ENCODE measurements around the gene CAMTA1.

CAMTA1 gene

DNA sequence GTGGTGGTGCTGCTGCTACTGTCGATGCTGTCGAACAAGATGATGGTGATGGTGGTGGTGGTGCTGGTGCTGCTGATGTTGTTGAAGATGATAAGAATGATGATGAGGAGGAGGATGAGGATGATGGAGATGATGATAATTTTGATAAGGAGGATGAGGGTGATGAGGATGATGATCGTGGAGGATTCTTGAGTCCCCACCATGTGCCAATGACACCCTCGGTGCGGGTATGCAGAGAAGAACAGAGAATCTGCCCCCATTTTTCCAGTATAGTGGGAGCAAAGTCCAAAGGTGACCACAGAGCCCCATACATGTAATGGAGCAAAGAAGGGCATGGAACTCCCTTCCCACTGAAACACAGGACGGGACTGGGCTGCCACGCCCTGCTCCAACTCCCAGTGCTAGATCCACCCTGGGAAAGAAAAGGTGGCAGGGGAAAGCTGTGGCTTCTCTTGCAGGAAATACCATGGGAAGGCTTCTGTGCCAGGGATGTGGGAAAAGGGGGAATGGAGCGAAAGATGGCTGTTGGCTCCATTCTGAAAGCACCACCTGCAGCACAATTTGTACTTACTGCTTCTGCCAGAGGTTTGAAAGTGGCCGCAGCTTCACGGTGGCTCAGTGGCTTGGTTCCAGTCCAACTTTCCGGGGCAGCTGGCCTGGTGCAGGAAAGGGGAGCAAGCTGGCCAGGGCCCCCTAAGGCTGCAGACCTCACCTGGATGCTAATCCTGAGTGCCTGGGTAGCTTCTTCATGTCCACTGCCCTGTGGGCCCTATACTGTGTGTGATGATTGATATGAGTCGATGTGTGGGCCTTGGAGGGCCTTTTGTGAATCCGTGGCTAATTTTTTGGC is 598.6 kb downstream of the CAMTA1 start:
- no peak for DNase-seq

DNA sequence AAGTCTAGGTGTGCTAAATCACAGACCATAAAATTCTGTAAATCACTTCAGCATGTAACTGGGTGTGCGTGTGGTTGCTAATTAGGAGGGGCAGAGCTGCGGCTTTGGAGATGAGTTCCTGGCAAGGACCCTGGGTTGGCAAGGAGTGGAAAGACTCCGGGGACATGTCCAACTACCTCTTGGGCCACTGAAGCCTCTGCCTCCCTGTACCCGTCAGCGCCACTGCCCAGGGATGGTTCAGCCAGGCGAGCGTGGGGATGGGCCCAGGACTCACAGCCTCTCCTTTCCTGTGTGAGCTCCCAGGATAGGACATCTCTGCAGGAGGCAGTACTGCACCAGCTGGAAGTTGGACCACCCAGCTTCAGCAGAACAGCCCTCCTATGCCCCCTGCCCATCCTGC is 599.4 kb downstream of the CAMTA1 start:
- DNase-seq: no peak

DNA sequence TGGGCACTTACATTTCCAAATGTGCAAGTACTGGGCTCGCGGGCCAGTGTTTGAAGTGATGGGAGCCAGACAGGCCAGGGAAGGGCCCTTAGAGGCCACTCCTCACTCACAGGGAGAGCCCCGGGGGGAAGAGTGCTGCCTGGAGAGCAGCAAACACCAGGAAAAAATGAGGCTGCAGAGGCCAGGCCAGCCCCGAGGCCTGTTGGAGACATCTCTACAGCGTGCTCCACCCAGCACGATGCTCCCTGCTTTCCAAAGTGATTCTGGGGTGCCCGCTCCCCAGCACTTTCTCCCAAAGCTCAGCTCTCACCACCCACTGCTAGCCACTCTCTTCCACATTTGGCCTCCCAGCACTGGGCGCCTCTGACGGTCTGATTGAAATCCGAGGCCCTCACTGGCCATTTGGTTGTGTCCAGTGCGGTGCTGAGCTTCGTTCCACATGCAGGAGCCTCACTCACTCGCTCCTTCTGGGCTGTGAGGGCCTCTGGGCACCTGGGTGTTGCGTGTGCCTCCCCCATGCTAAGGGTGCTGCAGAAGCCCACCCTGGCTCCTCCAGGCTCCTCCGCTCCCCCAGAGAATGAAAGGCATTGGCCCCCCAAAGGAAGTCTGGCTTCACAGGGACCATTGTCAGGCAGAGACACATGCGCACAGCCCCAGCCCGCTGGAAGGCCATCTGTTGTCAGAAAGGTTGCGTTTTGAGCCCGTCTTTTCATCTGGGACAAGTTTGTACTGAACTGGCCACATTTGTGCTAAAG is 600.4 kb downstream of the CAMTA1 start:
- DNase-seq: no peak

DNA sequence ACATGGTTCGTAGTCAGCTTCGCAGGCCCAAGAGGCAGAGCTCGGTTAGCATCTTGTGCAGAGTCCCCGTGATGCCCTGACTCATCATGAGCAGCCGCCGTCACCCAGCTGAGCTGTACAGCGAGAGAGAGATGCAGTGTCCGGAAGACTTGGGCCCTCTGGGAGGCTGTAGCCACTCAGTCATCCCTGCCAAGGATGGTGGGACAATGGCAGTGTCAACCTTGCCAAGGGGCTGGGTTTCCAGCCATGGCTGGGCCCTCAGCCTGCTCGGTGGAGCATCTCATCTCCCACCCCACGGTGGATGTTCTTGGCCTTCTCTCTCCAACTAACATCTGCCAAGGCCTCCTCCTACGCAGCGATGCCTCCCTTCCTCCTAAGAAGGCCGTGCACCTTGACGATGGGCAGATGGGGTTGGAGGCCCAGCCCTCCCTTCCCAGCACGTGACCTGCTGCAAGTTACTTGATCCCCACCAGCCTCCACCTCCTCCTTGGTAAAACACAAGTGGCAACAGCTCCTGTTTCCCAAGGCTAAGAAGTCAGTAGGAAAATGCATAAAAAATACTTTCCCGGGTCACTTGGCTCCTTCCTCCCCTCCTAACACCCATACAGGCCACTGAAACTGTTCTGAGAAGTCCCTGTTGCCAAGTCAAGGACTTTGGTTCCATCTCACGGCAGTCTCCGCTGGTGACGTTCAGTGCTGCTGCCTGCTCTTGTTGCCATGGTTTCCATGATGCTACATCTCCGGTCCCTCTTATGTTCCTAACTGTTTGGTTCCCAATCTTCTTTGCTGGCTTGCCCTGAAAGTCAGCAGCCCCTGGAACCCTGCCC is 601.2 kb downstream of the CAMTA1 start:
- no peak for DNase-seq

DNA sequence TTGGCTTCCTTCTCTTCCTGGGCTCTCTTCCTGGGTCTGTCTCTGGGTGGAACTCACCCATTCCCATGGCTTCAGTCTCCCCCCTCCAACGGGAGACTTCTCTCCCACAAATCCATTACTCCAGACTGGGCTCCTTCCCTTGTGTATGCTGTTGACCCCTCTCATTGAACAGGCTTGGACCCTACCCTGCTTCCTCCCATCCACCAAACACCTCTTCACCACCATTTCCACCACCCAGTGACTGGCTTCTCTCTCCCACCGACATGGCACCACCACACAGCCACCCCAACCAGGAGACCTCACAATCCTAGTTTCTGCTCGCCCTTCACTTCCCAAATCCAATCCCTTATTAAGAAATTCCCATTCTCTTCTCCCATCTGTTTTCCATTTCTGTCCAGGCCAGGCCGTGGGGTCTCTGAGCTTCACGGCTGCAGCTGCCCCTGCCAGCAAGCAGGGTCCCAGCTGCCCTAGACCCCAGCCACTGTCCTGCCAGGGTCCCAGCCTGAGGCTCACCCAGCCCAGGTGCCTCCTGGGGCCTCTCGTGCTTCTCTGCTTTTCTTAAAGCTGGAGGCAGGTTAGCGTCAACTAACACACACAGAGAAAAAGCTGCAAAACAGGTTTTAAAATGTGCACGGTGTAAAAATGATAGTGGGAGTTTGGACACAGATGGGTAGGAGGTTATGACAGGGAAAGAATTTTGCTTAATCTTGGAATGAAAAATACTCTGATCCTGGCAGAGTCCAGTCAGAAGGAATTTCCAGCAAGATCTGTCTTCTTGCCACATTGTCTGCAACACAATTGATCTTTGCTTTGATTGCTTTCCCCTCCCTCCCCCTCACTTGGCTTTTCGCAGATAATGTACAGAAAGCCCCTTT is 602.0 kb downstream of the CAMTA1 start:
- no peak for DNase-seq

DNA sequence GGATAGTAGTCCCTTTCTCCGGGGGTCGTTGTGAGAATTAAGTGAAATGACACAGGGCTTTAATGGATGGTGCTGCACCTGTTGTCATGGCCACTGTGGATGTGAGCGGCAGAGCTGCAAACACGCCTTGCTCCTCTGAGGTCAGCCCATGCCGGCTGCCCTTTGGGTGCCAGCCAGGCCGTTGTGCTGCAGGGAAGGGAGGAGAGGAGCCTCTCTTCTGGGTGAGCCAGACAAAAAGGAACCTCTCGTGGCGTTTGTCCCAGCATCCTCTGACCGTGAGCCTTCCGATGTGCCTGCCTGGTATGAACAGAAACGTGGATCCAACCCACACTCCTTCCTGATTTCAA is 602.9 kb downstream of the CAMTA1 start:
- DNase-seq: no peak

DNA sequence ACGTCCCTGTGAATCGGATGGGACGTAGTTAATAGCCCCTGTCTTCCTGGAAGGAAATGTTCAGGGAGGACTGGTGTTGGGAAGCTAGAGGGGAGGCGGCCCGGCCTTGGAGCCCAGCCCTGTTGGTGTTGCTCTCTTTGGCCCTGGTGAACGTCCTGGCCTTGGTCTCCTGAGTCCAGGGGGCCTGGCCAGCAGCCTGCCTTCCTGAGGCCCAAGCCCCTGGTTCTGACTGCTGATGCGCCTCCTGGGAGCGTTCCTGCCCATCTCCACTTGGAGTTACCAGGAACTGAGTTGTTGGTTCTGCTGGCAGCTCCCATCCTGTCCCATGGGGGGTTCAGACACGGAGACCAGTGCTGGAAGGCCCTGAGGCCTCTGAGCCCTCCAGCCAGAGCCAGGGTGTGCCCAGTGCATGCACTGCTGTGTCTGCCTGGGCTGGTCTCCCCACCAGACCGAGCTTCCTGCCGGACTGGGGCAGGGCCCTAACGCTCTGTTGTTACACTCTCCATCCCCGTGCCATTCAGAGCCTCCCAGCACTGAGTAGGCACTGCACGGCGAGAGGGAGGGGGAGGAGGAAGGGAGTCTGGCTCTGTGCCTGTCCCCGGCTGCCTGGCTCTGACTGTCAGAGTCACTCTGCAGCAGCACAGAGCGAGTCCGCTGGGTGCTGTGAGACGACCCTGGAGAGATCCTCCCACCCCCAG is 603.4 kb downstream of the CAMTA1 start:
- DNase-seq: no peak

DNA sequence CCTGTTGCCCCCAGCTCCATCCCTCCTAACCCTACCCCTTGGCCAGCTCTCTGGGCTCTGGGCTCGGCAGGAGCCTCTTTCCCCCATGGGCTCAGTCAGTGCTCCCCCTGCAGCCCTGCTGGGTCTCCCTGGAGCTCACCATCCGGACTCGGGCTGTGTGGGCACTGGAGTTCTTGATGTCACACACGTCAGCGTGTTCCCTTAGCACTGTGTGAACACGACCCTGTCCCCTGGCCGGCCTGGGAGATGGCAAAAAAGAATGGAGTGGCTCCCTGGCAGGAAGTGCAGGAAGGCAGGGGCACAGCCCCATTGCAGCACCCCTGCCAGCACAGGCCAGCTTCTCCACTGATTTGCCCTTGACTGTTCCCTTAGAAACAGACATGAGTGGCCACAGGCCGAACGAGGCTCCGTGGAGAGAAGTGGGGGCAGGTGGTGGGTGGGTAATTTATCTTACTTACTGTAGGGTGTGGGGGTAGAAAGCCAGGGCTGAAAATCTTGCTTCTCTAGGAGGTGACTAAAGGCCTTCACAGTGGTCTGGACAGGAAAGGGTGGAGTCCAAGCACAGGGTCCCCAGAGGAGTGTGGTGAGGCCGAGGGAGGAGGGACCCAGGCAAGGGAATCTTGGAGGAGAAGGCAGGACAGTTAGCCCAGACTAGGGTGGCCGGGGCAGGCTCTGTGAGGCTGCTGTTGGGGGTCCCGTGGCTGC is 604.1 kb downstream of the CAMTA1 start:
- DNase-seq: no peak

DNA sequence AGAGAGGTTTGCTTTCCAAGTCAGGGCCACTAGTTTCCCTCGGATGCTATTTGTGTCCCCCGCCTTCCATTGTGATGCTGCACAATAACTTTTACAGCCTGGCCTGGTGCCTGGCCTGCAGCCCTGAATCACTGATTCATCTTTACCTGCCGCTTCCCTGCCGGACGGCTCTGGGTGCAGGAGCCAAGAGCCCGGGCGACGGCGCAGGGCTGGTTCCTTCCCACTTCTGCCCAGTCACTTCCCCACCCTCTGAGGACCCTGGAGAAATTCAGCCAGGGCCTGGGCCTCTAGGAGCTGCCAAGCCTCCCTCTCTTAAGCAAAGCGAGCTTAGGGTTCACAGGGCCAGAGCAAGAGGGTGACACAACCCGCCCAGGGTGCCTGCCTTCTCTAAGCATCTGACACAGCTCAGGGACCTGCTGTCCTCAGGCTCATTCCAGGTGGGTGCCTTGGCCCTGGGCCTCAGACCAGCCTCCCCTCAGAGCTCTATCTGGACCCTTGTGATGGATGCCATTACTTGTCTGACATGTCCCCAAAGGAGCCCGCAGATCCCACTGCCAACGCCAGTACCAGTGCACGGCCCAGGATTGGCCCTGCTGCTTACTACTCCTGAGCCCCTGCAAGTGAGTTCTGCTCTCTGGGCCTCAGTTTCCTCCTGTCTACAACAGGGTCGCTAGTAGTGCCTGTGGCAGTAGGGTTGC is 604.8 kb downstream of the CAMTA1 start:
- DNase-seq: no peak

DNA sequence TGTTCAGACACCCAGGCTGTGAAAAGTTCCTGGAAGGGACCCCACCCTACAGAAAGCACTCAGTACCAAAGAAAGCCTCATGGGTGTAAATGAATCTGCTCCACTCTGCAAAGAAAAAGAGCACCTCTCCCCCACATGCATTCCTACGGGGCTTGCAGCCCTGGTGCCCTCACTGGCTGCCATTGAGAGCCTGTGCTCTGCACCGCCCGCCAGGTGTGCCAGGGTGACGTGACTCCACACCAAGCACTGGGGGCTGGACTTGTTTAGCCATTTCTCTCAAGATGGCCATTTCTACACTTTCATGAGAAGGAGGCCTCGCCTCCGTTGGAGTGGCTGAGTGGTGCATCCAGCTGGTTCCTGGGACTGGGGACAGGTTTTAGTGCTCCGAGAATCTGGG is 605.3 kb downstream of the CAMTA1 start:
- no peak for DNase-seq

DNA sequence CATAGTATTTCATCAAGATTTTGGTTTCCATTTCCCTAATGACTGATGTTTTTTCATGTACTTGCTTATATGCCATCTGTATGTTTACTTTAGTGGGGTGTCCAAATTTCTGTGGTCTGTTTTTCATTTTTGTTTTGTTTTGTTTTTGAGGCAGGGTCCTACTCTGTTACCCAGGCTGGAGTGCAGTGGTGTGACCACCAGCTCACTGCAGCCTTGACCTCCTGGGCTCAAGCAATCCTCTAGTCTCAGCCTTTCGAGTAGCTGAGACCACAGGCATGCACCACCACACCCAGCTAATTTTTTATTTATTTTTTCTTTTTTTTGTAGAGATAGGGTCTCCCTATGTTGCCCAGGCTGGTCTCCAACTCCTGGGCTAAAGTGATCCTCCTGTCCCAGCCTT is 607.9 kb downstream of the CAMTA1 start:
- DNase-seq: no peak

DNA sequence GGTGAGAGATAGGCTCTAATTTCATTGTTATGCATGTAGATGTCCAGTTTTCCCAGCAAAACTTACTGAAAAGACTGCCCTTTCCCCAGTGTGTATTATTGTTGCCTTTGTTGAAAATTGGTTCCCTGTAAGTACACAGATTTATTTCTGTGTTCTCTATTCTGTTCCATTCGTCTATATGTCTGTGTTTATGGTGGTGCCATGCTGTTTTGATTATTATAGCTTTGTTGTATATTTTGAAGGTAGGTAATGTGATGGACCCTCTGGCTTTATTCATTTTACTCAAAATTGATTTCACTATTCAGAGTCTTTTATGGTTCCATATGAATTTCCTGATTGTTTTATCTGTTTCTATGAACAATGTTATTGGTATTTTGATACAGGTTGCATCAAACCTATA is 610.0 kb downstream of the CAMTA1 start:
- no peak for DNase-seq

DNA sequence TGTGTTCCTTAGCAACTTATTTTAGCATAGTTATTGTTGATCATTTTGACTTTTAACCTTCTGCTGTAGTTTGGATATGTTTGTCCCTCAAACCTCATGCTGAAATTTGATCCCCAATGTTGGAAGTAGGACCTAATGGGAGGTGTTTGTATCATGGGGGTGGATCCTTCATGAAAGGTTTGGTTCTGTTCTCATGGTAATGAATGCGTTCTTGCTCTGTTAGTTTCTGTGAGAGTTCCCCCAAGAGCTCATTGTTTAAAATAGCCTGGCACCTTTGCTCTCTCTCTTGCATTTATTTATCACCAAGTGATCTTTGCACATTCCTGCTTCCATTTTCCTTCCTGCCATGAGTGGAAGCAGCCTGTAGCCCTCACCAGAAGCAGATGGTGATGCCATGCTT is 613.7 kb downstream of the CAMTA1 start:
- no peak for DNase-seq

DNA sequence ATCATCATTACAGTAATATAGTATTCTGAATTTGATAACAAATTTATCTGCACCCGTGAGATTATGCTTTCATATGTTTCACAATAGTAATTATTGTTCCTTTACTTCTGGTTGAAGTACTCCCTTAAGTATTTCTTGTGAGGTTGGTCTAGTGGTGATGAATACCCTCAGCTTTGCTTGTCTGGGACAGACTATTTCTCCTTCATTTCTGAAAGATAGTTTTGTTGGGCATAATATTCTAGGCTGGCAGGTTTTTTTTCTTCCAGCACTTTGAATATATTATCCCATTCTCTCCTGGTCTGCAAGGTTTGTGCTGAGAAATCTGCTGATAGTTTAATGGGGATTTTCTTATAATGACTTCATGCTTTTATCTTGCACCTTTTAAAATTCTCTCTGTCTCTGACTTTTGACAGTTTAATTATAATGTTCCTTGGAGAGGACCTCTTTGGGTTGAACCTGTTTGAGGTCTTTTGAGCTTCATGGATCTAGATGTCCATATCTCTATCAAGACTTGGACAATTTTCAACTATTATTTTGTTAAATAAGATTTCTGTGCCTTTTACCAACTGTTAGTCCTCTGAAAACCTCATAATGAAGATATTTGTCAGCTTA is 614.4 kb downstream of the CAMTA1 start:
- no peak for DNase-seq

DNA sequence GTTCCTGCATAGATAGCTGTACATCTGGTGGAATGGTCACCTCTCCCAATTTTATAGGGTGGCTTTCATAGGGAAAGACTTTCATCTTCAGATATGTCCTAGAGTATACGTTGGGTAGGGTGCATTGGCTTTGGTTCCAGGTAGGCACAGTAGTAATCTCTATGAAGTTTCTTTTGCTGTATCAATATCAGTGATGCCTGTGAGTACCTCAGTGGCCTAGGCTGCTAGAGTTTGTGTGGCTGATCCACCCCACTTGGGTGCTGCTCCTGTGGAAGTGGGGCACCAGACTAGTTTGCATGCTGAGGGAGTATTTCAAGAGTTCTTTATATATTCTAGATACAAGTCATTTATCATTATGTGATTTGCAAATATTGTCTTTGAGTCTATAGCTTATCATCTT is 615.3 kb downstream of the CAMTA1 start:
- DNase-seq: no peak

DNA sequence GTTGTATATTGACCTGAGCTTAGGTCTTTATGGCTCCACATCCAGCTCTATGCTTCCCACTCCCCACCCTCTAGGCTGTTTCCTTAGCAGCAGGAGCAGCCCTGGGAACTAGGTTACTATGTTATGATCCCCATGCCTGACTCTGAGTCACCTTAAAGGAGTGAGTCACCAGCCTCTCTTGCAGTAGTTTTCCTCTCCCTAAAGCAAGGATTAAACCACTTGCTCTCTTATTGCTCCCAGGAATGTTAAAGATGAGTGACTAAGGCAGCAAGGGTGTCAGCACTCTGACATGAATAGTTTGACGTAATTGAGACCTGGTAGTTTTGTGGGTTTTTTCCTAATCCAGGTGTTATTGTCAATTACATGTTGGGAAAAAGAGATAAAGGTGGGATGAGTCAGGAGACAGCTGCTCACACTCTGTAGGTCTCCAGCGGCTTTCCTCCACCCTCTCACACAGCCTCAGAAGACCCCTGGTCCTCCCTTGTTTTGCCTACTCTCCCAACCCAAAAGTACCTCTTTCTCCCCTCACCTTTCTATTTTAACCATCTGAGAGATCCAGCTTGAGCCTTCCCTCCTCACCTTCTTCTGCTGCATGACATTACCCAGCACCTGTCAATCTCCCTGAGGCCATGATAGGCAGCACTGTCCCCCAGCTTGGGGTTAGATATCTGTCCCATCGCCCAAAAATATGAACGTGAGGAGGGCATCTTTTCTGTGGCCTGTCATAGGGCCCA is 616.7 kb downstream of the CAMTA1 start:
- no peak for DNase-seq

DNA sequence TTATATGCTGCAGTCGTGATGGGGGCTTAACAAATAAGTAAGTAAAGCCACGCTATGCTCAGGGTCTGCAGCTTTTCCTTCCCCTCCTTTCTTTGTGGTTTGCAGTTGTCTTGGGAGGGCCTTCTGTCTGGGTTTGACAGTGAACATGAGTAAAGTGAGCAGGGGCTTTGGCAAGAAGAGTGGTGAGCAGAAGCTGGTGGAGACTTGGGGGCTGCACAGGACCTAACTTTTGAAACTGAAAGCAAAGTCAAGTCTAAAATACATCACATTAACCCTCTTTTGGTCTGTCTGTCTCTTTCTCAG is 617.2 kb downstream of the CAMTA1 start:
- DNase-seq: no peak

DNA sequence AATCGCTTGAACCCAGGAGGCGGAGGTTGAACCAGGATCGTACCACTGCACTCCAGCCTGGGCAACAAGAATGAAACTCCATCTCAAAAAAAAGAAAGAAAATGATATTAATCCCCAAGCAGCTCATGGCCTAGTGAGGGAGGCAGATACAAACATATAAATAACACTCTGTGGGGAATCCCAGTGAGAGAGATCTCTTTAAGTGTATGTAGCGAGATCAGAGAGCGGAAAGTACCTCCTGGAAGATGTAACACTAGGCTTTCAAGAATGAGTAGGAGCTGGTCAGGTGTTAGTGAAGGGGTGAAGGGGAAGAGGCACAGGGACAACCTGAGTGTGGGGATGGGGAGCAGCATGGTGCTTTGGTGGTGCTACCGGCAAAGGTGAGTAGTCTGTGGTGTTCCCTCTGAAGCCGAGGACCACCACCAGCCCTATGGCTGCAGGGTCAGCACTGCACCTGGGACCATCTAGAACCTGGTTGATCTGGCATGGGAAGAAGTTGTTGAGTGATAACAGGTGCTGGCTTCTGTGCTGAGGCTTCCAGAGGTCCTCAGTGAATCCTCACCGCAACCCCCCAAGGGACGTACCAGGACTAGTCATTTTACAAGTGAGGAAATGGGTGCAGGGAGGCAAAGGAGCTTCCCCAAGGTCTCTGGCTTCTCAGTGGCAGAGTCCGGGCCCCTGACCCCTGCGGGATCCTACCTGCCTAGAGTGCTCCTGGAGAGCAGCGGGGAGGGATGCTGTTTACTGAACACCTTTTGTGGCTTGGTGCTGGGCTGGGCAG is 618.2 kb downstream of the CAMTA1 start:
- DNase-seq: no peak

Data from NCI-H1105 (cell line).